Neural cell (in vitro differentiated cells): ENCODE data around the gene PLA2G4F. TPM values are rescaled to one million over a fixed set of nuclear protein-coding genes. Genes with fewer than 3 reads are reported as not detected.

ENCODE experiments used
- H2AFZ ChIP-seq: fragments of 200-600, 300-800 bp; sonication (generic), shearing (Covaris generic); 2 replicates; pipeline ENCODE4 v1.6.0; 2014; ENCODE audit warnings: low read depth, mild to moderate bottlenecking, antibody characterized with exemption, low read length, moderate library complexity
- H3F3A ChIP-seq: fragments of 200-600 bp; shearing (Covaris generic); 2 replicates; pipeline ENCODE4 v1.6.1; 2016; ENCODE audit warnings: mild to moderate bottlenecking, moderate library complexity, mixed read lengths, antibody characterized with exemption, low read length; ENCODE audit not compliant: insufficient read depth, poor library complexity, severe bottlenecking
- H3K27ac ChIP-seq: fragments of 200-600, 300-800 bp; sonication (generic), shearing (Covaris generic); 2 replicates; pipeline ENCODE4 v1.5.1; 2014; ENCODE audit warnings: mild to moderate bottlenecking, low read length, moderate library complexity
- H3K27me3 ChIP-seq: fragments of 300-800, 200-600 bp; sonication (generic), shearing (Covaris generic); 2 replicates; pipeline ENCODE4 v1.6.0; 2014; ENCODE audit warnings: mild to moderate bottlenecking, low read depth, low read length, moderate library complexity; ENCODE audit not compliant: insufficient read depth
- H3K36me3 ChIP-seq: fragments of 300-800, 200-600 bp; sonication (generic), shearing (Covaris generic); 2 replicates; pipeline ENCODE4 v1.5.1; 2014; ENCODE audit warnings: mild to moderate bottlenecking, antibody characterized with exemption, low read length, moderate library complexity; ENCODE audit not compliant: insufficient read depth
- H3K4me2 ChIP-seq: fragments of 300-800, 200-600 bp; sonication (generic), shearing (Covaris generic); 2 replicates; pipeline ENCODE4 v1.6.0; 2014; ENCODE audit warnings: mild to moderate bottlenecking, low read length
- H3K4me3 ChIP-seq: fragments of 300-800, 200-600 bp; sonication (generic), shearing (Covaris generic); 2 replicates; pipeline ENCODE4 v1.5.1; 2014; ENCODE audit warnings: mild to moderate bottlenecking, low read length, moderate library complexity
- H3K79me2 ChIP-seq: fragments of 200-600 bp; shearing (Covaris generic); replicated peaks from 2 replicates; pipeline ENCODE4 v1.6.0; 2014; ENCODE audit warnings: mild to moderate bottlenecking, low read length, moderate library complexity; ENCODE audit not compliant: insufficient read depth
- H3K9ac ChIP-seq: fragments of 300-800, 200-600 bp; sonication (generic), shearing (Covaris generic); 2 replicates; pipeline ENCODE4 v1.6.1; 2016; ENCODE audit warnings: mild to moderate bottlenecking, low read length, mixed read lengths
- H3K9me2 ChIP-seq: fragments of 200-600 bp; shearing (Covaris generic); 2 replicates; pipeline ENCODE4 v1.6.1; 2016; ENCODE audit warnings: mild to moderate bottlenecking, low read length, mixed read lengths; ENCODE audit not compliant: insufficient read depth
- H3K9me3 ChIP-seq: fragments of 200-600, 300-800 bp; sonication (generic), shearing (Covaris generic); 2 replicates; pipeline ENCODE4 v1.6.1; 2016; ENCODE audit warnings: mild to moderate bottlenecking, mixed run types, low read length, moderate library complexity, mixed read lengths
- H4K20me1 ChIP-seq: fragments of 200-600 bp; shearing (Covaris generic); 2 replicates; pipeline ENCODE4 v1.6.1; 2016; ENCODE audit warnings: mild to moderate bottlenecking, mixed run types; ENCODE audit not compliant: insufficient read depth
- CTCF ChIP-seq: fragments of 450-650 bp; IDR thresholded peaks from 2 replicates; pipeline ENCODE4 v1.5.1; 2014; ENCODE audit warnings: antibody characterized with exemption, mild to moderate bottlenecking, moderate library complexity; ENCODE audit not compliant: poor library complexity, severe bottlenecking
- EP300 ChIP-seq: fragments of 450-650 bp; conservative IDR thresholded peaks from 2 replicates; pipeline ENCODE4 v1.6.1; 2014; ENCODE audit warnings: antibody characterized with exemption, mild to moderate bottlenecking, moderate library complexity; ENCODE audit not compliant: poor library complexity, severe bottlenecking
- EZH2 ChIP-seq: fragments of 200-600, 300-800 bp; shearing (Covaris generic), sonication (generic); IDR thresholded peaks from 2 replicates; pipeline ENCODE4 v1.6.1; 2014; ENCODE audit warnings: antibody characterized with exemption, low read length, borderline replicate concordance, mild to moderate bottlenecking; ENCODE audit not compliant: insufficient read depth, poor library complexity, severe bottlenecking
- MXI1 ChIP-seq: fragments of 450-650 bp; conservative IDR thresholded peaks from 2 replicates; pipeline ENCODE4 v1.6.1; 2014; ENCODE audit warnings: antibody characterized with exemption, mild to moderate bottlenecking; ENCODE audit not compliant: poor library complexity, severe bottlenecking
- POLR2AphosphoS5 ChIP-seq: IDR thresholded peaks from 2 replicates; pipeline ENCODE4 v1.6.1; 2012
- RAD21 ChIP-seq: fragments of 450-650 bp; conservative IDR thresholded peaks from 2 replicates; pipeline ENCODE4 v1.6.1; 2014; ENCODE audit warnings: antibody characterized with exemption, mild to moderate bottlenecking, moderate library complexity
- SMC3 ChIP-seq: fragments of 450-650 bp; conservative IDR thresholded peaks from 2 replicates; pipeline ENCODE4 v1.6.1; 2014; ENCODE audit warnings: antibody characterized with exemption, mild to moderate bottlenecking, moderate library complexity; ENCODE audit not compliant: poor library complexity
- TAF1 ChIP-seq: IDR thresholded peaks from 2 replicates; pipeline ENCODE4 v1.6.1; 2012; ENCODE audit warnings: low read depth
- polyA minus RNA-seq: library from RNA; depleted of rRNA, polyadenylated mRNA; stranded (reverse); fragments of >200 nt; gene quantifications from 2 replicates; pipeline ENCODE4 v1.2.3, GENCODE V29; 2014
- polyA plus RNA-seq: library from polyadenylated mRNA; depleted of rRNA; stranded (reverse); fragments of >200 nt; gene quantifications from 2 replicates; pipeline ENCODE4 v1.2.3, GENCODE V29; 2014
- TF ChIP-seq, protein P1 (sequence below): IDR thresholded peaks from 2 replicates; pipeline ENCODE4 v1.6.1; 2012; ENCODE audit warnings: borderline replicate concordance

The PLA2G4F gene, protein sequence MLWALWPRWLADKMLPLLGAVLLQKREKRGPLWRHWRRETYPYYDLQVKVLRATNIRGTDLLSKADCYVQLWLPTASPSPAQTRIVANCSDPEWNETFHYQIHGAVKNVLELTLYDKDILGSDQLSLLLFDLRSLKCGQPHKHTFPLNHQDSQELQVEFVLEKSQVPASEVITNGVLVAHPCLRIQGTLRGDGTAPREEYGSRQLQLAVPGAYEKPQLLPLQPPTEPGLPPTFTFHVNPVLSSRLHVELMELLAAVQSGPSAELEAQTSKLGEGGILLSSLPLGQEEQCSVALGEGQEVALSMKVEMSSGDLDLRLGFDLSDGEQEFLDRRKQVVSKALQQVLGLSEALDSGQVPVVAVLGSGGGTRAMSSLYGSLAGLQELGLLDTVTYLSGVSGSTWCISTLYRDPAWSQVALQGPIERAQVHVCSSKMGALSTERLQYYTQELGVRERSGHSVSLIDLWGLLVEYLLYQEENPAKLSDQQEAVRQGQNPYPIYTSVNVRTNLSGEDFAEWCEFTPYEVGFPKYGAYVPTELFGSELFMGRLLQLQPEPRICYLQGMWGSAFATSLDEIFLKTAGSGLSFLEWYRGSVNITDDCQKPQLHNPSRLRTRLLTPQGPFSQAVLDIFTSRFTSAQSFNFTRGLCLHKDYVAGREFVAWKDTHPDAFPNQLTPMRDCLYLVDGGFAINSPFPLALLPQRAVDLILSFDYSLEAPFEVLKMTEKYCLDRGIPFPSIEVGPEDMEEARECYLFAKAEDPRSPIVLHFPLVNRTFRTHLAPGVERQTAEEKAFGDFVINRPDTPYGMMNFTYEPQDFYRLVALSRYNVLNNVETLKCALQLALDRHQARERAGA
- polyA plus RNA-seq (not detected in 2 replicates), polyA minus RNA-seq (not detected in 2 replicates)

DNA sequence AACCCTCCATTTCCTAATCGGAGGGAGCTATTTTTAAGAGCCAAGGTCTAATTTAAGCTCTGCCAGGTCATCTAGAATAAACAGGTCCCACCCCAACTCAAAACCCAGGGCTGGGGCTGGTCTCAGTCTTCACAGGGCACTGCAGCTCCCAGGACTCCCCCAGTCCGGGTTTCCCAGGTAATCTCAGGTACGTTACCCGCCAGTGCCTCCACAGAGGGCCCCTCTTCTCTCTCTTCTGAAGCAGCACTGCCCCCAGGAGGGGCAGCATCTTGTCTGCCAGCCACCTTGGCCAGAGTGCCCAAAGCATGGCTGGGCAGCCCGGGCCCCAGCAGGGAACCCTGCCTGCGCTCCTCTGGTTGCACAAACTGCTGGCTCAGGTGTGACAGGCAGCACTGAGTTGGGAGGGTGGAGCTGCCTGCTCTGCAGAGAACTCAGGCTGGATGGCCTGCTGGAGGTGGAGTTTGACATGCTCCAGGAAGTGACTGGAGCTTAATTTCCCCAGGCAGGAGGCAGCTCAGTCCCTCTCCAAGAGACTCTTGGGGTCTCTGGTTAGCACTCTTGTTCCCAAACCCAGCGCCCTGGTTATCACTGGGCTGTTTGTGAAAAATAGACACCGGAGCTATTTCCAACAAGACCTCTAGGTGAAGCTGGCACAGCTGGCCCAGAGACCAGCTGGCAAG is at the start of gene PLA2G4F:
Gene PLA2G4F, minus strand, starts transcription at position 394 of the 680 bp plus-strand sequence. Its CDS starts 87 bp downstream, at position 307.
- no peaks in the 10 kb centered on the region for H3K27me3 ChIP-seq
- H3K4me3 ChIP-seq = no peak within 1 kb of the TSS
- H3K9ac ChIP-seq = no peak within 1 kb of the TSS
- H2AFZ ChIP-seq = no peak within 1 kb of the TSS
- H3F3A ChIP-seq = no peaks in the 10 kb centered on the region
- no peaks in the 10 kb centered on the region for H3K9me2 ChIP-seq
- H3K79me2 ChIP-seq = no peaks in the 10 kb centered on the region
- no peaks in the 10 kb centered on the region for H4K20me1 ChIP-seq
- no peak for TF ChIP-seq MXI1
- no peak for TF ChIP-seq POLR2AphosphoS5
- no peak for TF ChIP-seq EP300
- TF ChIP-seq, protein P1, sequence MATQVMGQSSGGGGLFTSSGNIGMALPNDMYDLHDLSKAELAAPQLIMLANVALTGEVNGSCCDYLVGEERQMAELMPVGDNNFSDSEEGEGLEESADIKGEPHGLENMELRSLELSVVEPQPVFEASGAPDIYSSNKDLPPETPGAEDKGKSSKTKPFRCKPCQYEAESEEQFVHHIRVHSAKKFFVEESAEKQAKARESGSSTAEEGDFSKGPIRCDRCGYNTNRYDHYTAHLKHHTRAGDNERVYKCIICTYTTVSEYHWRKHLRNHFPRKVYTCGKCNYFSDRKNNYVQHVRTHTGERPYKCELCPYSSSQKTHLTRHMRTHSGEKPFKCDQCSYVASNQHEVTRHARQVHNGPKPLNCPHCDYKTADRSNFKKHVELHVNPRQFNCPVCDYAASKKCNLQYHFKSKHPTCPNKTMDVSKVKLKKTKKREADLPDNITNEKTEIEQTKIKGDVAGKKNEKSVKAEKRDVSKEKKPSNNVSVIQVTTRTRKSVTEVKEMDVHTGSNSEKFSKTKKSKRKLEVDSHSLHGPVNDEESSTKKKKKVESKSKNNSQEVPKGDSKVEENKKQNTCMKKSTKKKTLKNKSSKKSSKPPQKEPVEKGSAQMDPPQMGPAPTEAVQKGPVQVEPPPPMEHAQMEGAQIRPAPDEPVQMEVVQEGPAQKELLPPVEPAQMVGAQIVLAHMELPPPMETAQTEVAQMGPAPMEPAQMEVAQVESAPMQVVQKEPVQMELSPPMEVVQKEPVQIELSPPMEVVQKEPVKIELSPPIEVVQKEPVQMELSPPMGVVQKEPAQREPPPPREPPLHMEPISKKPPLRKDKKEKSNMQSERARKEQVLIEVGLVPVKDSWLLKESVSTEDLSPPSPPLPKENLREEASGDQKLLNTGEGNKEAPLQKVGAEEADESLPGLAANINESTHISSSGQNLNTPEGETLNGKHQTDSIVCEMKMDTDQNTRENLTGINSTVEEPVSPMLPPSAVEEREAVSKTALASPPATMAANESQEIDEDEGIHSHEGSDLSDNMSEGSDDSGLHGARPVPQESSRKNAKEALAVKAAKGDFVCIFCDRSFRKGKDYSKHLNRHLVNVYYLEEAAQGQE = no peak
- no peak for TF ChIP-seq RAD21
- no peak for TF ChIP-seq TAF1
- TF ChIP-seq EZH2 = no peak
- no peak for TF ChIP-seq CTCF
- TF ChIP-seq SMC3 = no peak
- H3K27ac ChIP-seq = no peak within 1 kb of the TSS
- no peaks in the 10 kb centered on the region for H3K9me3 ChIP-seq
- H3K36me3 ChIP-seq = no peaks in the 10 kb centered on the region
- no peak within 1 kb of the TSS for H3K4me2 ChIP-seq

- Histone ChIP-seq H3K4me3 (no peak overlapping the region), H3K27ac (no peak overlapping the region), H3K4me2 (no peak overlapping the region), H3F3A (no peaks in the 10 kb centered on the region), H2AFZ (no peak overlapping the region), H3K36me3 (no peaks in the 10 kb centered on the region), H3K9ac (no peak overlapping the region), H3K9me2 (no peaks in the 10 kb centered on the region), H3K27me3 (no peaks in the 10 kb centered on the region), H3K79me2 (peaks cover 25% of the 10 kb centered on the region), H4K20me1 (no peaks in the 10 kb centered on the region), H3K9me3 (no peaks in the 10 kb centered on the region)
- TF ChIP-seq EZH2 (no peak), POLR2AphosphoS5 (no peak), TAF1 (no peak), SMC3 (no peak), EP300 (no peak), MXI1 (no peak), RAD21 (no peak), CTCF (no peak)
- TF ChIP-seq, protein P1 = no peak
These were observed 47.5 kb upstream of the PLA2G4F start for GRCh38 chr15:42203891-42204290.
